Fibroblast of gingiva (primary cell): ENCODE results near the gene CISD2.
"Not testable (repeated sequence)": the region's sequence is repeated elsewhere in the genome, so short reads cannot be mapped to it uniquely, and the experiment has no call there.

Source experiments
- DNase-seq: peaks from one replicate; pipeline ENCODE4 v3.0.0-alpha.2; 2011; ENCODE audit warnings: low read depth

Gene CISD2

DNA sequence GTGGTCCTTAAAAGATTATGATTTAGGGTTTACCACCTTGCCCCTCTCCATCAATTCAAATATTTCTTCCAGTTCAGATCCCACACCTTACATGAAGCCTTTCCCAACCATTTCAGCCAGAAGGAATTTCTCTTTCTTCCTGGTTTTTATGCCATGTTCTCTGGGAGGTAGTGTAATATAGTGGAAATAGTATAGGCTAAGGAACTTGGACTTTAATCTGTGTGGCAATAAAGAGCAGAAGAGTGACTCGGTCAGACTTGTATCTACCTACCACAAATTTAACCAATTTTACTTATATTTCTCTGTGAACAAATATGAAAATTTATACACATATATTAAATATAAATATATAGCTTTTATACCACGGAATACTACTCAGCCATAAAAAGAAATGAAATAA is 18.4 kb upstream of the CISD2 start:
- DNase-seq: no peak

DNA sequence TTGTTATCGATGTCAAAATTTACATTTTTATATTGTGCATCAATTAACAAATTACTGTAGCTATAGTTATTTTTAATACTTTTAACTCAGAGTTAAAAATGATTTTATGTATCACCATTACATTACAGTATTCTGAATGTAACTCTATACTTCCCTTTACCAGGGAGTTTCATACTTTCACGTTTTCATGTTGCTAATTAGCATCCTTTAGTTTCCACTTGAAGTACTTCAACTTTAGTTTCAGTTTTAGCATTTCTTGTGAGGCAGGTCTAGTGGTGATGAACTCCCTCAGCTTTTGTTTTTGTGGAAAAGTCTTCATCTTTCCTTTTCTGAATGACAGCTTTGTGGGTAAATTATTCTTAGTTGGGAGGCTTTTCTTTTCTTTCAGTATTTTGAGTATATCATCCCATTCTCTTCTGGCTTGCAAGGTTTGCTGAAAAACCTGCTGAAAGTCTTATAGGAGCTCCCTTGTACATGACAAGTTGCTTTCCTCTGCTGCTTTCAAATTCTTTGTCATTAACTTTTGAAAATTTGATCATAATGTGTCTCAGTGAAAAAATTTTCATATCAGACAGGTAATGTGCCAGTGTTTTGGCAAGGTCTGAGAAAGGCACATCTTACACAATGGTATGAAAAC is 9.8 kb upstream of the CISD2 start:
- no peak for DNase-seq

DNA sequence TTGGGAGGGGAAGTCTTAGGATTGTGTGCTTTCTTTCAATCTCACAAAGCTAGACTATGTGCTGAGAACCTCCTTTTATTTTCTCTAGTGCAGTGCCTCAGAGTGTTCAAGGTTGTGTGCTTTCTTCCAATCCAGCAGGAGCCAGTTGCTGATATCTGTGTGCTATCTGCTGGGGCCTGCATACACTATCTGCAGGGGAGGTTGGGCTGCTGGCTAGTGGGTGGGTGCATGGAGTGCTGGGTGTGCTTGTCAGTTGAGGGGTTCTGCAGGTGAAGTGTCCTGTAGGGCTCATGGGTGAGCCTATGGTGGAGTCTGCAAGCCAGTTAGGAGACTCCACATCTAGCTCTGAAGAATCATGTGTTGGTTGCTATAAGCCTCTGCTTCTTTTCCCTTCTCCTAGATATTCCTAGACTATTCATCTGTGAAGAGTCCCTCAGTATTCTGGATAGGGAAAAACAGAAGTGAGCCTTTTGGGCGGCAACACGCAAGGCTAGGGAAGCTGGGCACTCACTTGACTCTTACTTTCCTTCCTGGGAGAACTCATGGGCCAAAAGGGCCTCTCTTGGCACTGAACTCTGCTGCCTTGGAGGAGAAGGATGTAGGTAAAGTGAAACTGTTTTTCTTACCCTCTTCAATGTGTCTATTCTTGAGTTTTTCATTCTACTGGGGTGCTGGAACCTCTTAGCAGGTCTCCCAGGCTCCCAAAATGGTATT is 8.0 kb upstream of the CISD2 start:
- no peak for DNase-seq

DNA sequence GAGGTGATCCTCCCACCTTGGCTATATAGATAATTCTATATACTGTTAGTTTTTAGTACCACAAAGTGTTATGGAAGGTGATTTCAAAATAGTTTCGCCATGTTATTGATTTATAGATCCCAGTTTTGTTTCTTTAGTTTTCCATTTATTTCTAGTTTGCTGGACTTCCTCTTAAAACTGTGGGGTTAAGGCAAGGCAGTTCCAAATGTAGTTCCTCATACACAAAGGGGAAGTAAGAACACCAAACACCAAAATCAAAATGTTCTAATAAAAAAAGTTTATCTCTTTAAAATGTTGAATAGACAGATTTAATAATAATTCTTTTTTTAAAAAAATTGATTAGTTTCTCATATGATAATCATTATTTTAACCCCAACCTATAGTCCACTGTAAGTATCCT is 6.8 kb upstream of the CISD2 start:
- no peak for DNase-seq

GRCh38 chr4:102862747-102863146 is 6.0 kb upstream of the CISD2 start:
- no peak for DNase-seq

DNA sequence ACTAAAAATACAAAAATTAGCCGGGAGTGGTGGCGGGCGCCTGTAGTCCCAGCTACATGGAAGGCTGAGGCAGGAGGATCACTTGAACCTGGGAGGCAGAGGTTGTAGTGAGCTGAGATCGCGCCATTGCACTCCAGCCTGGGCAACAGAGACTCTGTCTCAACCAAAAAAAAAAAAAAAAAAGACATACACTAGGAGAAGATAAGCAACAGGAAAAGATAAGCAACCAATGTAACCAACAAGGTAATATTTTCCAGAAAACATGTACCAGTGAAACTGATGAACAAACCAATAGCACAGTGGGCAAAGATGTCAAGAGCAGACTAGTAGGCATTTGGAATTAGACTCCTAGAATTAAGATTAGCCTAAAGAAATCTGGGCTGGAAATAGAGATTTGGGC is 3.5 kb upstream of the CISD2 start:
- not testable (repeated sequence) for DNase-seq

- DNase-seq: no peak
These were observed 1.3 kb upstream of the CISD2 start for GRCh38 chr4:102867278-102868152.

- no peak for DNase-seq
These were observed 525 bp upstream of the CISD2 start for GRCh38 chr4:102868153-102868780.

GRCh38 chr4:102869569-102870197 is 891 bp downstream of the CISD2 start:
- no peak for DNase-seq

DNA sequence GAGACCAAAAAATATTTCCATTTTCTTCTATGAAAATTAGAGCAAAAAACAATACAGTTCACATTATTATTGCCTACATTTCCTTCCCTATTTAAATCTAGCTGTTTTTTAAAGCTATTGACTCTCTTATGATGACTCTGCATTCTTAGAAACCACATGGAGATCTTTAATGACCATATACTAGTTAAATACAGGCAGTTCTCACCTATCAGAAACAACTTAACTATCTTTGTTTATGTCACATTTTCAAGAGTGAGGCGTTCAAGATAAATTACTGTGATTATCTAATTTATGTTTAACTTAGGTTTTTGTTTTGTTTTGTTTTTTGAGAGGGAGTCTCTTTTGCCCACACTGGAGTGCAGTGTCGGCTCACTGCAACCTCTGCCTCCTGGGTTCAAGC is 3.0 kb downstream of the CISD2 start:
- DNase-seq: no peak

GRCh38 chr4:102877477-102878106 is 8.8 kb downstream of the CISD2 start:
- DNase-seq: not testable (repeated sequence)

- peak; percentile 86 for DNase-seq
These were observed 9.6 kb downstream of the CISD2 start for GRCh38 chr4:102878349-102878748.

DNA sequence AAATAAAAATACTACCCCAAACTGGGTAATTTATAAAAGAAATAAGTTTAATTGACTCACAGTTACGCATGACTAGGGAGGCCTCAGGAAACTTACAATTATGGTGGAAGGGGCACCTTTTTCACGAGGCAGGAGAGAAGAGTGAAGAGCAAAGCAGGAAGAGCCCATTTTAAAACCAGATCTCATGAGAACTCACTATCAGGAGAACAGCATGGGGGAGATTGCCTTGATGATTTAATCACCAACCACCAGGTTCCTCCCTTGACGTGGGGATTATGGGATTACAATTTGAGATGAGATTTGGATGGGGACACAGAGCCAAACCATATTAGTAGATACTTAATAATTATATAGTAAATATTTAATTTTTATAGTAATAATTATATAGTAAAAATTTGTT is 10.1 kb downstream of the CISD2 start:
- no peak for DNase-seq

DNA sequence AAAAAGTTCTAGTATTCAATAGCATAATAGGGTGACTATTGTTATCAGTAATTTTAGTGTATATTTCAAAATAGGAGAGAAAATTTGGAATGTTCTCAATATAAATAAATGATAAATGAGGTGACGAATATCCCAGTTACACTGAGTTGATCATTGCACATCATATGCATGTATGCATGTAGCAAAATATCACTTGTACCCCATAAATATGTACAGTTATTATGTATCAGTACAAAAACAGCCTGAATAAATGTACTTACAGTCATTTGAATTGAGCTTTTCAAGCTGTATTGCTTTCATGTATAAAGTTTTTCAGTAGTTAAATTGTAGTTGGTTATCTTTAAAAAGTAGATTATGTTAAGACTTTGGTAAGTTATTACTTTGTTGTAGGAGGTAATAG is 12.6 kb downstream of the CISD2 start:
- no peak for DNase-seq

GRCh38 chr4:102883278-102883677 is 14.5 kb downstream of the CISD2 start:
- no peak for DNase-seq

DNA sequence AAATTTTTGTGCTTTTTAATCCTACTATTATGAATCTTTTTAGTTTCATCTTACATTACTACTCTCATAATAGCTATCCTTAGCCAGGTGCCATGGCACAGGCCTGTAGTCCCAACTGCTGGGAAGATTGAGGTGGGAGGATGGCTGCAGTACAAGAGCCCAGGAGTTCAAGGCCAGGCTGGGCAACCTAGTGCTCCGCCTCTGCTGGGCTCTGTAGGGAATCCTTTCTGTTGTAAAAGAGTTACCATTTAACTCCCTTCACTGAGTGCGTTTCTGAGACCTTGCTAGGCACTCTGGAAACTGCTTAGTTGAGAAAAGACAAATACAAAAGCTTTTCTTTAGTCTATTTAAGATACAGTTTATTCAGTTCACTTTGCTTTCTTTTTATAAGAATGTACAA is 19.8 kb downstream of the CISD2 start:
- not testable (repeated sequence) for DNase-seq

- not testable (repeated sequence) for DNase-seq
These were observed 21.1 kb downstream of the CISD2 start for GRCh38 chr4:102889866-102890265.

GRCh38 chr4:102896547-102896946 is 27.8 kb downstream of the CISD2 start:
- DNase-seq: not testable (repeated sequence)

- DNase-seq: not testable (repeated sequence)
These were observed 28.8 kb downstream of the CISD2 start for GRCh38 chr4:102897610-102898009.

DNA sequence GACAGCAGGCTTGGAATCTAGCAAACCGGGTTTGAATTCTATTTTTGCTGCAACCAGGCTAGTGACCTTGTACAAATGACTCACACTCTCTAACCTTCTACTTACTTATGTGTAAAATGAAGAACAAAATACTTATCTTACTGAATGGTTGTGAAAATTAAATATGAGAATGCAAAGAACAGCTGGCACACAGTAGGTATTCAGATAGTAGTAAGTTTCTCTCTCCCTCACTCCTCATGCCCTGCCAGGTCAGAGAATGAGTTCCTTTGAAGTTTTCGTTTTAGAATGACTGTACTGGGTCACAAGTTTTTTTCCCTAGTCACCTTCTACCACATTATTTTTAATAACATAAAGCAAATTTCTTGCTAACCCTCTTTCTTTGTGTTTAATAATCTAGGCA is 33.0 kb downstream of the CISD2 start:
- DNase-seq: no peak

GRCh38 chr4:102918859-102919258 is 50.1 kb downstream of the CISD2 start:
- no peak for DNase-seq
